Suppressor macrophage treated with lipopolysaccharide for 4 hours (primary cell): ENCODE measurements around the gene TMEM126B.

Experiments used
- DNase-seq: peaks from one replicate; pipeline ENCODE4 v3.0.0-alpha.2; 2020

The TMEM126B gene

DNA sequence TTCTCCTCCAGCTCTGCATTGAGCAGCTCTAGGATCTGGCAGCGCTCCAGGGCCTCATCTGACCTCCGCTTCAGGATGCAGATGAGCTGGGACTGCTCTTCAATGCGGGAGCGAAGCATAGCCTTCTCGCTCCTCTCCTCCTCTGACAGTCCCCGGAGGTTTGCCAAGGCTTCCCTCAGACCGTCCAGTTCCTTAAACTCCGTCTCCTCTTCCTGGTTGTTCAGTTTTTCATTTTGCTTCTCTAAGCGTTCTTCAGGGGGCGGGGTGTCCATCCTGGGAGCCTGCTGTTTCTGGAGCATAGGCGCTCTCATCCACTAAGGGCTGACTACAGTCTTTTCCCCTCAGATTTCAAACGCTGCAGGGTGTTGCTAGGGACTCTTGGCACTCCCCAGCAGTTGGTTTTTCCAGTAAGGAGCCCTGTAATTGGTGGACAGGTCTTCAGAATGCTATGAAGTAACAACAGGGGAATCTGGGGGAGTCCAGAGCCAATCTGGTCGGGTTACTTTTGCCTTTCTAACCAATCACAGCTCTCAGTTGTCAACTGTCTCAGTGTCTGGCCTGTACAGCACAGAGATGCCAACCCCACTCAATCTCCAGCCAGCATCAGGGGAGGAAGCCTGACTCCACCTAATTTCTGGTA is 57.5 kb downstream of the TMEM126B start, which contains the start of gene CCDC89:
Gene CCDC89, minus strand, starts transcription at position 376 of the 640 bp plus-strand sequence. Its CDS starts 65 bp downstream, at position 311.
- no peak for DNase-seq
